Measurements from ENCODE around the gene MT2A. TPM values are rescaled to one million over a fixed set of nuclear protein-coding genes. Genes with fewer than 3 reads are reported as not detected.
A peak's percentile ranks its signal among the peaks of the same experiment; 100 is the strongest.

The MT2A gene
- total and polyA plus RNA-seq, 2 of the 4 experiments (the other 2 are of a cell fraction), result 25.5 to 621 TPM

DNA sequence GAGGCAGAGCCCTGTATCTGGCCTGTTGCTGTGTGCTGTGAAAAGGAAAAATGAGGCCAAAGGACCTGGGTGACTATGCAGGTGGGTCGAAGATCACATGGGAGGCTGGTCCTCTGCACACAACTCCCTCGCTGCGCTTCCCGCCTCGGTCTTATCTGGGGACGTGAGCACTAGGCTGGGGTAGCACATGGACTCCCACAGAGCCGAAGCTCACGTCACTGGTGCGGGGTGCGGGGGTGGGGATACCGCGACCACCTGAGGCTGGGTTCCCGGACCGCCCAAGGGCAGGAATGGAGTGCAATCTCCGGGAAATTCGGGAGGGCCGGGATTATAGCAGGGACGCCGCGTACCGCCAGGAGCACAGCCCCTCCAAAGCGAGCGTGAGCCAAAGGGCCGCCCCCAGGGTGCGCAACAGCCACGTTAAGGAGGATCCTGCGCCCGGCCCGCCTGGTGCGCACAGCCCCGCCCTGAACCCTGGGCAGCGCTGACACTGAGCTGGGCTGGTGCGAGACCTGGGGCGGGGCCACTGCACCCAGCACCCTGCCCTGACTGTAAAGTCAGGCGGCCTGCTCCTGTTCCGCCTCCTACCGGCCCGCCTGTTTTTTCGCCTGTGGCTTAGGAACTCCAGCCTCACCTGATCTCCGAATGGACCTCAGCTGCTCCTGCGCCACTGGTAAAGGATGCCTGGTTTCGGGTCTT is 34.8 kb downstream of the MT2A start:
- no peaks in the 10 kb centered on the region; the same call in 1 of the 2 replicates for H3K4me1 ChIP-seq (ENCODE audit: control insufficient read depth, insufficient read depth, low read length)
- 0 out of 2 replicates have a peak, but pooled peaks cover 3% of the 10 kb centered on the region for H3K9me1 ChIP-seq (ENCODE audit: insufficient read depth, low read length)
- H2BK15ac ChIP-seq (ENCODE audit: low read depth, low read length), result no peak overlapping the region
- H3K4ac ChIP-seq (ENCODE audit: low read depth, low read length), result no peak overlapping the region
- no peak for DNase-seq
- H3K18ac ChIP-seq (ENCODE audit: low read depth, low read length), result no peak overlapping the region
- no peak overlapping the region for H2AK9ac ChIP-seq (replicated peaks; ENCODE audit: low read depth, low read length, poor library complexity)
- H4K5ac ChIP-seq (ENCODE audit: low read depth, low read length), result no peak overlapping the region
- H3K27ac ChIP-seq (ENCODE audit: insufficient read depth, low read length), result no peak overlapping the region
- in situ Hi-C loops (cut with MboI; ENCODE audit: low sequenced_read_pairs) (no loop called here), dilution Hi-C loops (cut with HindIII; ENCODE audit: low sequenced_read_pairs, unreplicated experiment) (no loop called here), intact Hi-C loops (cut with micrococcal nuclease) (no loop called here)
- H3K56ac ChIP-seq (ENCODE audit: extremely low read depth, insufficient read depth, low read length), result no peak overlapping the region
- ChIA-PET CTCF (no interaction called here), POLR2A (ENCODE audit: unreplicated experiment) (no interaction called here)
- no peak for TF ChIP-seq NFE2L2 (IDR thresholded peaks at IDR 0.05; ENCODE audit: low read depth, low read length)
- TF ChIP-seq MAZ (IDR thresholded peaks at IDR 0.05; ENCODE audit: borderline replicate concordance, low read depth, low read length), result no peak
- TF ChIP-seq, protein P1, sequence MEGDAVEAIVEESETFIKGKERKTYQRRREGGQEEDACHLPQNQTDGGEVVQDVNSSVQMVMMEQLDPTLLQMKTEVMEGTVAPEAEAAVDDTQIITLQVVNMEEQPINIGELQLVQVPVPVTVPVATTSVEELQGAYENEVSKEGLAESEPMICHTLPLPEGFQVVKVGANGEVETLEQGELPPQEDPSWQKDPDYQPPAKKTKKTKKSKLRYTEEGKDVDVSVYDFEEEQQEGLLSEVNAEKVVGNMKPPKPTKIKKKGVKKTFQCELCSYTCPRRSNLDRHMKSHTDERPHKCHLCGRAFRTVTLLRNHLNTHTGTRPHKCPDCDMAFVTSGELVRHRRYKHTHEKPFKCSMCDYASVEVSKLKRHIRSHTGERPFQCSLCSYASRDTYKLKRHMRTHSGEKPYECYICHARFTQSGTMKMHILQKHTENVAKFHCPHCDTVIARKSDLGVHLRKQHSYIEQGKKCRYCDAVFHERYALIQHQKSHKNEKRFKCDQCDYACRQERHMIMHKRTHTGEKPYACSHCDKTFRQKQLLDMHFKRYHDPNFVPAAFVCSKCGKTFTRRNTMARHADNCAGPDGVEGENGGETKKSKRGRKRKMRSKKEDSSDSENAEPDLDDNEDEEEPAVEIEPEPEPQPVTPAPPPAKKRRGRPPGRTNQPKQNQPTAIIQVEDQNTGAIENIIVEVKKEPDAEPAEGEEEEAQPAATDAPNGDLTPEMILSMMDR (conservative IDR thresholded peaks at IDR 0.05; ENCODE audit: low read depth, low read length), result peak; percentile 9; the same call in 1 of the 2 replicates
- no peak for TF ChIP-seq MAFK (IDR thresholded peaks at IDR 0.05; ENCODE audit: low read depth, low read length)
- peak overlapping the region; percentile 23; the same call in 1 of the 2 replicates for H3K4me2 ChIP-seq (ENCODE audit: low read depth, low read length)
- H3K36me3 ChIP-seq (ENCODE audit: control insufficient read depth, insufficient read depth, low read length), result no peaks in the 10 kb centered on the region
- no TSS peak for BruUV-seq (replicated peaks)
- H3K4me3 ChIP-seq (ENCODE audit: insufficient read depth, low read depth, low read length), result no peak overlapping the region
- no peak overlapping the region for H2BK20ac ChIP-seq (ENCODE audit: low read depth, low read length)
- 7% methylated on average over 22 of the region's 42 CpGs; no CpG with 5 or more reads in 1 of the 2 experiments for WGBS, 2 experiments (ENCODE audit: extremely low coverage in 2 of 2, insufficient read length in 1 of 2)
- H4K91ac ChIP-seq (ENCODE audit: insufficient read depth, low read depth, low read length), result no peak overlapping the region
- no peak overlapping the region for H2BK120ac ChIP-seq (ENCODE audit: low read depth, low read length)
- peak; percentile 83 for ATAC-seq (ENCODE audit: low read depth)
- H3K23ac ChIP-seq (ENCODE audit: low read depth, low read length), result no peak overlapping the region
- H2AK5ac ChIP-seq (ENCODE audit: low read depth, low read length), result no peak overlapping the region
- H3K79me1 ChIP-seq (ENCODE audit: low read depth in 1 of 2, low read length in 2 of 2), result no peaks in the 10 kb centered on the region
- H2AFZ ChIP-seq (replicated peaks; ENCODE audit: low read length, poor library complexity), result peak overlapping the region; percentile 83
- peaks cover 90% of the 10 kb centered on the region for H3K27me3 ChIP-seq (ENCODE audit: control insufficient read depth, insufficient read depth, low read length)
- H2BK5ac ChIP-seq (ENCODE audit: low read depth, low read length, poor library complexity, severe bottlenecking), result no peak overlapping the region
- no peaks in the 10 kb centered on the region; the same call in 1 of the 2 replicates for H4K20me1 ChIP-seq (ENCODE audit: insufficient read depth, low read length)
- H3K14ac ChIP-seq (replicated peaks; ENCODE audit: low read depth, low read length), result no peak overlapping the region
- H3K9ac ChIP-seq (ENCODE audit: low read depth, low read length), result no peak overlapping the region
- 0 out of 2 replicates have a peak, but pooled peaks cover 2% of the 10 kb centered on the region for H3K9me3 ChIP-seq (ENCODE audit: control insufficient read depth, insufficient read depth, low read length)
- H4K8ac ChIP-seq (ENCODE audit: low read depth in 2 of 2, low read length in 2 of 2), result no peak overlapping the region
